WTC11 (cell line): ENCODE data around the gene IRAG1. TPM values are rescaled to one million over a fixed set of nuclear protein-coding genes. Genes with fewer than 3 reads are reported as not detected.

Experiments used
- ATAC-seq: fragments of 200-7000 bp; cut with Tn5 transposase; 2 replicates; pipeline ENCODE4 v1.10.0; 2021; ENCODE audit warnings: mild to moderate bottlenecking, moderate library complexity
- CTCF ChIA-PET: fragments of 300-600 bp; sonication (Branson Sonifier 250); formaldehyde crosslinking; loops from one replicate; lab custom pipeline; 2021; ENCODE audit warnings: antibody characterized with exemption; lab: Charles Lee
- POLR2A ChIA-PET: fragments of 350-600 bp; sonication (Branson Sonifier 250); formaldehyde crosslinking; loops from one replicate; lab custom pipeline; 2021; ENCODE audit warnings: antibody characterized with exemption; lab: Charles Lee
- DNase-seq: peaks from one replicate; pipeline ENCODE4 v3.0.0; 2021; ENCODE audit warnings: low spot score
- H3K27ac Mint-ChIP-seq: 2 replicates; pipeline ENCODE4 v1.8.0; 2021; ENCODE audit warnings: mixed read lengths
- H3K27me3 Mint-ChIP-seq: 2 replicates; pipeline ENCODE4 v1.8.0; 2021; ENCODE audit warnings: low read depth, mild to moderate bottlenecking, moderate library complexity, mixed read lengths
- H3K36me3 Mint-ChIP-seq: 2 replicates; pipeline ENCODE4 v1.8.0; 2021; ENCODE audit warnings: mixed read lengths
- H3K4me1 Mint-ChIP-seq: 2 replicates; pipeline ENCODE4 v1.8.0; 2022; ENCODE audit warnings: mixed read lengths
- H3K4me3 Mint-ChIP-seq: 2 replicates; pipeline ENCODE4 v1.8.0; 2021; ENCODE audit warnings: mild to moderate bottlenecking, moderate library complexity, mixed read lengths
- H3K9me3 Mint-ChIP-seq: 2 replicates; pipeline ENCODE4 v1.8.0; 2021; ENCODE audit warnings: mixed read lengths
- CBFB ChIP-seq: sonication (generic); formaldehyde crosslinking; IDR thresholded peaks from 2 replicates; pipeline ENCODE4 v1.8.1; 2022; ENCODE audit warnings: mild to moderate bottlenecking, low read depth, missing genetic modification reagents
- ETV6 ChIP-seq: sonication (generic); formaldehyde crosslinking; IDR thresholded peaks from 2 replicates; pipeline ENCODE4 v1.8.1; 2022; ENCODE audit warnings: mild to moderate bottlenecking, missing genetic modification reagents
- FOXP1 ChIP-seq: sonication (generic); formaldehyde crosslinking; IDR thresholded peaks from 2 replicates; pipeline ENCODE4 v1.8.0; 2022; ENCODE audit warnings: missing genetic modification reagents, mild to moderate bottlenecking, moderate library complexity, borderline replicate concordance
- GABPB1 ChIP-seq: sonication (generic); formaldehyde crosslinking; IDR thresholded peaks from 2 replicates; pipeline ENCODE4 v1.8.1; 2023; ENCODE audit warnings: mild to moderate bottlenecking, missing genetic modification reagents
- IRF2 ChIP-seq: sonication (generic); formaldehyde crosslinking; IDR thresholded peaks from 2 replicates; pipeline ENCODE4 v1.8.0; 2022; ENCODE audit warnings: low read depth, missing genetic modification reagents, borderline replicate concordance
- NR2C2 ChIP-seq: sonication (generic); formaldehyde crosslinking; IDR thresholded peaks from 2 replicates; pipeline ENCODE4 v1.8.0; 2022; ENCODE audit warnings: mild to moderate bottlenecking, missing genetic modification reagents
- RORB ChIP-seq: fragments of 250-450 bp; sonication (Bioruptor Pico); IDR thresholded peaks from 2 replicates; pipeline ENCODE4 v1.9.0; 2021; ENCODE audit warnings: mild to moderate bottlenecking
- TEAD1 ChIP-seq: sonication (generic); formaldehyde crosslinking; IDR thresholded peaks from 2 replicates; pipeline ENCODE4 v1.8.0; 2022; ENCODE audit warnings: mild to moderate bottlenecking, missing genetic modification reagents
- TP53 ChIP-seq: sonication (generic); formaldehyde crosslinking; IDR thresholded peaks from 2 replicates; pipeline ENCODE4 v1.8.1; 2023; ENCODE audit warnings: mild to moderate bottlenecking, missing genetic modification reagents
- ZNF416 ChIP-seq: fragments of 250-450 bp; sonication (Bioruptor Pico); IDR thresholded peaks from 2 replicates; pipeline ENCODE4 v1.9.0; 2021; ENCODE audit warnings: mild to moderate bottlenecking, inconsistent platforms
- total RNA-seq: library from RNA; stranded (reverse); gene quantifications from 3 replicates; pipeline ENCODE4 v1.2.3, GENCODE V29; 2021
- TF ChIP-seq, protein P1 (sequence below): fragments of 250-450 bp; sonication (Bioruptor Pico); IDR thresholded peaks from 2 replicates; pipeline ENCODE4 v1.9.0; 2021; ENCODE audit warnings: mild to moderate bottlenecking, borderline replicate concordance
- TF ChIP-seq, protein P2 (sequence below): sonication (generic); formaldehyde crosslinking; IDR thresholded peaks from 2 replicates; pipeline ENCODE4 v1.8.1; 2023; ENCODE audit warnings: mild to moderate bottlenecking, missing genetic modification reagents, moderate library complexity
- TF ChIP-seq, protein P3 (sequence below): sonication (generic); formaldehyde crosslinking; IDR thresholded peaks from 2 replicates; pipeline ENCODE4 v1.8.0; 2022; ENCODE audit warnings: missing genetic modification reagents
- TF ChIP-seq, protein P4 (sequence below): fragments of 250-450 bp; sonication (Bioruptor Pico); IDR thresholded peaks from 2 replicates; pipeline ENCODE4 v1.9.0; 2021; ENCODE audit warnings: mild to moderate bottlenecking
- TF ChIP-seq, protein P5 (sequence below): sonication (generic); formaldehyde crosslinking; IDR thresholded peaks from 2 replicates; pipeline ENCODE4 v1.8.1; 2022; ENCODE audit warnings: mild to moderate bottlenecking, missing genetic modification reagents, moderate library complexity, borderline replicate concordance
- TF ChIP-seq, protein P6 (sequence below): sonication (generic); formaldehyde crosslinking; IDR thresholded peaks from 2 replicates; pipeline ENCODE4 v1.8.1; 2022; ENCODE audit warnings: mild to moderate bottlenecking, moderate library complexity, missing genetic modification reagents
- TF ChIP-seq, protein P7 (sequence below): sonication (generic); formaldehyde crosslinking; IDR thresholded peaks from 2 replicates; pipeline ENCODE4 v1.8.0; 2022; ENCODE audit warnings: mild to moderate bottlenecking, missing genetic modification reagents
- TF ChIP-seq, protein P8 (sequence below): fragments of 250-450 bp; sonication (Bioruptor Pico); IDR thresholded peaks from 2 replicates; pipeline ENCODE4 v1.9.0; 2021; ENCODE audit warnings: moderate library complexity, mild to moderate bottlenecking, inconsistent platforms, borderline replicate concordance
- TF ChIP-seq, protein P9 (sequence below): sonication (generic); formaldehyde crosslinking; IDR thresholded peaks from 2 replicates; pipeline ENCODE4 v1.8.0; 2023; ENCODE audit warnings: mild to moderate bottlenecking, missing genetic modification reagents

IRAG1 gene
- total RNA-seq, 1 experiment from 2014 or later: 2.8 TPM

DNA sequence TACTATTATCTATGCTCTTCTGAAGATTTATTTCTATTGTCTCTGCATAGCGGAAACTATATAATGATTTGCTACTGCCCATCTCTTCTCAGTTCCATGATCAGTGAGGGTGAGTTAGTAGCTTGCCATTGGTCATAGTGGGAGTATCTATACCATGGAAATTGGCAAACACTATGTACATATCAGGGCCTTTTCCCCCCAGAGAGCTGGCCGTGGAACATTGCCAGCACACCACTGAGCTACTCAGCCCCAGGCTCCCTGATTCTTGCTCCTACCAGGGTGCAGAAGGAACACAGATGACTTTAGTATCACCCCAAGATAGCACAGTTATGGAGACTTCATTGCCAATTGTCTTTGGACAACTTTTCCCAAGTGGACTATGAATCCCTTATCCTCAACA is 33.2 kb downstream of the IRAG1 start:
- Mint-ChIP-seq H3K27ac (no peak overlapping the region), H3K4me1 (no peaks in the 10 kb centered on the region), H3K27me3 (no peaks in the 10 kb centered on the region; the same call in 1 of the 2 replicates), H3K4me3 (no peak overlapping the region), H3K36me3 (no peaks in the 10 kb centered on the region), H3K9me3 (no peaks in the 10 kb centered on the region)
- ChIA-PET CTCF (interaction anchor here (0.8 kb wide), 1 partner anchor 36 kb away, joined by 3 read pairs; no protein-coding TSS in a partner anchor), POLR2A (no interaction called here)
- ATAC-seq (no peak), DNase-seq (no peak)
- TF ChIP-seq FOXP1 (no peak), RORB (CRISPR knock-in tag) (no peak), ETV6 (CRISPR knock-in tag) (no peak), CBFB (no peak), IRF2 (CRISPR knock-in tag) (no peak), NR2C2 (no peak), ZNF416 (no peak), TP53 (CRISPR knock-in tag) (no peak), TEAD1 (CRISPR knock-in tag) (no peak), GABPB1 (no peak)
- TF ChIP-seq, protein P1, sequence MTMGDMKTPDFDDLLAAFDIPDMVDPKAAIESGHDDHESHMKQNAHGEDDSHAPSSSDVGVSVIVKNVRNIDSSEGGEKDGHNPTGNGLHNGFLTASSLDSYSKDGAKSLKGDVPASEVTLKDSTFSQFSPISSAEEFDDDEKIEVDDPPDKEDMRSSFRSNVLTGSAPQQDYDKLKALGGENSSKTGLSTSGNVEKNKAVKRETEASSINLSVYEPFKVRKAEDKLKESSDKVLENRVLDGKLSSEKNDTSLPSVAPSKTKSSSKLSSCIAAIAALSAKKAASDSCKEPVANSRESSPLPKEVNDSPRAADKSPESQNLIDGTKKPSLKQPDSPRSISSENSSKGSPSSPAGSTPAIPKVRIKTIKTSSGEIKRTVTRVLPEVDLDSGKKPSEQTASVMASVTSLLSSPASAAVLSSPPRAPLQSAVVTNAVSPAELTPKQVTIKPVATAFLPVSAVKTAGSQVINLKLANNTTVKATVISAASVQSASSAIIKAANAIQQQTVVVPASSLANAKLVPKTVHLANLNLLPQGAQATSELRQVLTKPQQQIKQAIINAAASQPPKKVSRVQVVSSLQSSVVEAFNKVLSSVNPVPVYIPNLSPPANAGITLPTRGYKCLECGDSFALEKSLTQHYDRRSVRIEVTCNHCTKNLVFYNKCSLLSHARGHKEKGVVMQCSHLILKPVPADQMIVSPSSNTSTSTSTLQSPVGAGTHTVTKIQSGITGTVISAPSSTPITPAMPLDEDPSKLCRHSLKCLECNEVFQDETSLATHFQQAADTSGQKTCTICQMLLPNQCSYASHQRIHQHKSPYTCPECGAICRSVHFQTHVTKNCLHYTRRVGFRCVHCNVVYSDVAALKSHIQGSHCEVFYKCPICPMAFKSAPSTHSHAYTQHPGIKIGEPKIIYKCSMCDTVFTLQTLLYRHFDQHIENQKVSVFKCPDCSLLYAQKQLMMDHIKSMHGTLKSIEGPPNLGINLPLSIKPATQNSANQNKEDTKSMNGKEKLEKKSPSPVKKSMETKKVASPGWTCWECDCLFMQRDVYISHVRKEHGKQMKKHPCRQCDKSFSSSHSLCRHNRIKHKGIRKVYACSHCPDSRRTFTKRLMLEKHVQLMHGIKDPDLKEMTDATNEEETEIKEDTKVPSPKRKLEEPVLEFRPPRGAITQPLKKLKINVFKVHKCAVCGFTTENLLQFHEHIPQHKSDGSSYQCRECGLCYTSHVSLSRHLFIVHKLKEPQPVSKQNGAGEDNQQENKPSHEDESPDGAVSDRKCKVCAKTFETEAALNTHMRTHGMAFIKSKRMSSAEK (CRISPR knock-in tag): no peak
- TF ChIP-seq, protein P2, sequence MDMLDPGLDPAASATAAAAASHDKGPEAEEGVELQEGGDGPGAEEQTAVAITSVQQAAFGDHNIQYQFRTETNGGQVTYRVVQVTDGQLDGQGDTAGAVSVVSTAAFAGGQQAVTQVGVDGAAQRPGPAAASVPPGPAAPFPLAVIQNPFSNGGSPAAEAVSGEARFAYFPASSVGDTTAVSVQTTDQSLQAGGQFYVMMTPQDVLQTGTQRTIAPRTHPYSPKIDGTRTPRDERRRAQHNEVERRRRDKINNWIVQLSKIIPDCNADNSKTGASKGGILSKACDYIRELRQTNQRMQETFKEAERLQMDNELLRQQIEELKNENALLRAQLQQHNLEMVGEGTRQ (CRISPR knock-in tag): no peak
- TF ChIP-seq, protein P3, sequence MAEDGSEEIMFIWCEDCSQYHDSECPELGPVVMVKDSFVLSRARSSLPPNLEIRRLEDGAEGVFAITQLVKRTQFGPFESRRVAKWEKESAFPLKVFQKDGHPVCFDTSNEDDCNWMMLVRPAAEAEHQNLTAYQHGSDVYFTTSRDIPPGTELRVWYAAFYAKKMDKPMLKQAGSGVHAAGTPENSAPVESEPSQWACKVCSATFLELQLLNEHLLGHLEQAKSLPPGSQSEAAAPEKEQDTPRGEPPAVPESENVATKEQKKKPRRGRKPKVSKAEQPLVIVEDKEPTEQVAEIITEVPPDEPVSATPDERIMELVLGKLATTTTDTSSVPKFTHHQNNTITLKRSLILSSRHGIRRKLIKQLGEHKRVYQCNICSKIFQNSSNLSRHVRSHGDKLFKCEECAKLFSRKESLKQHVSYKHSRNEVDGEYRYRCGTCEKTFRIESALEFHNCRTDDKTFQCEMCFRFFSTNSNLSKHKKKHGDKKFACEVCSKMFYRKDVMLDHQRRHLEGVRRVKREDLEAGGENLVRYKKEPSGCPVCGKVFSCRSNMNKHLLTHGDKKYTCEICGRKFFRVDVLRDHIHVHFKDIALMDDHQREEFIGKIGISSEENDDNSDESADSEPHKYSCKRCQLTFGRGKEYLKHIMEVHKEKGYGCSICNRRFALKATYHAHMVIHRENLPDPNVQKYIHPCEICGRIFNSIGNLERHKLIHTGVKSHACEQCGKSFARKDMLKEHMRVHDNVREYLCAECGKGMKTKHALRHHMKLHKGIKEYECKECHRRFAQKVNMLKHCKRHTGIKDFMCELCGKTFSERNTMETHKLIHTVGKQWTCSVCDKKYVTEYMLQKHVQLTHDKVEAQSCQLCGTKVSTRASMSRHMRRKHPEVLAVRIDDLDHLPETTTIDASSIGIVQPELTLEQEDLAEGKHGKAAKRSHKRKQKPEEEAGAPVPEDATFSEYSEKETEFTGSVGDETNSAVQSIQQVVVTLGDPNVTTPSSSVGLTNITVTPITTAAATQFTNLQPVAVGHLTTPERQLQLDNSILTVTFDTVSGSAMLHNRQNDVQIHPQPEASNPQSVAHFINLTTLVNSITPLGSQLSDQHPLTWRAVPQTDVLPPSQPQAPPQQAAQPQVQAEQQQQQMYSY: no peak
- TF ChIP-seq, protein P4, sequence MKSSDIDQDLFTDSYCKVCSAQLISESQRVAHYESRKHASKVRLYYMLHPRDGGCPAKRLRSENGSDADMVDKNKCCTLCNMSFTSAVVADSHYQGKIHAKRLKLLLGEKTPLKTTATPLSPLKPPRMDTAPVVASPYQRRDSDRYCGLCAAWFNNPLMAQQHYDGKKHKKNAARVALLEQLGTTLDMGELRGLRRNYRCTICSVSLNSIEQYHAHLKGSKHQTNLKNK (CRISPR knock-in tag): no peak
- TF ChIP-seq, protein P5, sequence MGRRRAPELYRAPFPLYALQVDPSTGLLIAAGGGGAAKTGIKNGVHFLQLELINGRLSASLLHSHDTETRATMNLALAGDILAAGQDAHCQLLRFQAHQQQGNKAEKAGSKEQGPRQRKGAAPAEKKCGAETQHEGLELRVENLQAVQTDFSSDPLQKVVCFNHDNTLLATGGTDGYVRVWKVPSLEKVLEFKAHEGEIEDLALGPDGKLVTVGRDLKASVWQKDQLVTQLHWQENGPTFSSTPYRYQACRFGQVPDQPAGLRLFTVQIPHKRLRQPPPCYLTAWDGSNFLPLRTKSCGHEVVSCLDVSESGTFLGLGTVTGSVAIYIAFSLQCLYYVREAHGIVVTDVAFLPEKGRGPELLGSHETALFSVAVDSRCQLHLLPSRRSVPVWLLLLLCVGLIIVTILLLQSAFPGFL (CRISPR knock-in tag): no peak
- TF ChIP-seq, protein P6, sequence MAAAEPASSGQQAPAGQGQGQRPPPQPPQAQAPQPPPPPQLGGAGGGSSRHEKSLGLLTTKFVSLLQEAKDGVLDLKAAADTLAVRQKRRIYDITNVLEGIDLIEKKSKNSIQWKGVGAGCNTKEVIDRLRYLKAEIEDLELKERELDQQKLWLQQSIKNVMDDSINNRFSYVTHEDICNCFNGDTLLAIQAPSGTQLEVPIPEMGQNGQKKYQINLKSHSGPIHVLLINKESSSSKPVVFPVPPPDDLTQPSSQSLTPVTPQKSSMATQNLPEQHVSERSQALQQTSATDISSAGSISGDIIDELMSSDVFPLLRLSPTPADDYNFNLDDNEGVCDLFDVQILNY (CRISPR knock-in tag): no peak
- TF ChIP-seq, protein P7, sequence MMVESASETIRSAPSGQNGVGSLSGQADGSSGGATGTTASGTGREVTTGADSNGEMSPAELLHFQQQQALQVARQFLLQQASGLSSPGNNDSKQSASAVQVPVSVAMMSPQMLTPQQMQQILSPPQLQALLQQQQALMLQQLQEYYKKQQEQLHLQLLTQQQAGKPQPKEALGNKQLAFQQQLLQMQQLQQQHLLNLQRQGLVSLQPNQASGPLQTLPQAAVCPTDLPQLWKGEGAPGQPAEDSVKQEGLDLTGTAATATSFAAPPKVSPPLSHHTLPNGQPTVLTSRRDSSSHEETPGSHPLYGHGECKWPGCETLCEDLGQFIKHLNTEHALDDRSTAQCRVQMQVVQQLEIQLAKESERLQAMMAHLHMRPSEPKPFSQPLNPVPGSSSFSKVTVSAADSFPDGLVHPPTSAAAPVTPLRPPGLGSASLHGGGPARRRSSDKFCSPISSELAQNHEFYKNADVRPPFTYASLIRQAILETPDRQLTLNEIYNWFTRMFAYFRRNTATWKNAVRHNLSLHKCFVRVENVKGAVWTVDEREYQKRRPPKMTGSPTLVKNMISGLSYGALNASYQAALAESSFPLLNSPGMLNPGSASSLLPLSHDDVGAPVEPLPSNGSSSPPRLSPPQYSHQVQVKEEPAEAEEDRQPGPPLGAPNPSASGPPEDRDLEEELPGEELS: no peak
- TF ChIP-seq, protein P8, sequence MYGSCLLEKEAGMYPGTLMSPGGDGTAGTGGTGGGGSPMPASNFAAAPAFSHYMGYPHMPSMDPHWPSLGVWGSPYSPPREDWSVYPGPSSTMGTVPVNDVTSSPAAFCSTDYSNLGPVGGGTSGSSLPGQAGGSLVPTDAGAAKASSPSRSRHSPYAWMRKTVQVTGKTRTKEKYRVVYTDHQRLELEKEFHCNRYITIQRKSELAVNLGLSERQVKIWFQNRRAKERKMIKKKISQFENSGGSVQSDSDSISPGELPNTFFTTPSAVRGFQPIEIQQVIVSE (CRISPR knock-in tag): no peak
- TF ChIP-seq, protein P9, sequence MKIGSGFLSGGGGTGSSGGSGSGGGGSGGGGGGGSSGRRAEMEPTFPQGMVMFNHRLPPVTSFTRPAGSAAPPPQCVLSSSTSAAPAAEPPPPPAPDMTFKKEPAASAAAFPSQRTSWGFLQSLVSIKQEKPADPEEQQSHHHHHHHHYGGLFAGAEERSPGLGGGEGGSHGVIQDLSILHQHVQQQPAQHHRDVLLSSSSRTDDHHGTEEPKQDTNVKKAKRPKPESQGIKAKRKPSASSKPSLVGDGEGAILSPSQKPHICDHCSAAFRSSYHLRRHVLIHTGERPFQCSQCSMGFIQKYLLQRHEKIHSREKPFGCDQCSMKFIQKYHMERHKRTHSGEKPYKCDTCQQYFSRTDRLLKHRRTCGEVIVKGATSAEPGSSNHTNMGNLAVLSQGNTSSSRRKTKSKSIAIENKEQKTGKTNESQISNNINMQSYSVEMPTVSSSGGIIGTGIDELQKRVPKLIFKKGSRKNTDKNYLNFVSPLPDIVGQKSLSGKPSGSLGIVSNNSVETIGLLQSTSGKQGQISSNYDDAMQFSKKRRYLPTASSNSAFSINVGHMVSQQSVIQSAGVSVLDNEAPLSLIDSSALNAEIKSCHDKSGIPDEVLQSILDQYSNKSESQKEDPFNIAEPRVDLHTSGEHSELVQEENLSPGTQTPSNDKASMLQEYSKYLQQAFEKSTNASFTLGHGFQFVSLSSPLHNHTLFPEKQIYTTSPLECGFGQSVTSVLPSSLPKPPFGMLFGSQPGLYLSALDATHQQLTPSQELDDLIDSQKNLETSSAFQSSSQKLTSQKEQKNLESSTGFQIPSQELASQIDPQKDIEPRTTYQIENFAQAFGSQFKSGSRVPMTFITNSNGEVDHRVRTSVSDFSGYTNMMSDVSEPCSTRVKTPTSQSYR: no peak
